SU-DHL-6 (cell line): ENCODE data around the gene CPSF4L.

Experiments used
- H2AFZ ChIP-seq: fragments of 200-600 bp; sonication (generic); 2 replicates; pipeline ENCODE4 v1.6.1; 2014; ENCODE audit warnings: low read depth, mild to moderate bottlenecking, moderate library complexity, mixed read lengths, antibody characterized with exemption, low read length; ENCODE audit not compliant: severe bottlenecking
- H3F3A ChIP-seq: fragments of 200-600 bp; shearing (Covaris generic); 2 replicates; pipeline ENCODE4 v1.6.0; 2016; ENCODE audit warnings: antibody characterized with exemption, mild to moderate bottlenecking; ENCODE audit not compliant: insufficient read depth
- H3K27ac ChIP-seq: fragments of 200-600 bp; sonication (generic); 2 replicates; pipeline ENCODE4 v1.5.1; 2016; ENCODE audit warnings: low read depth, mild to moderate bottlenecking, low read length, moderate library complexity, mixed read lengths
- H3K27me3 ChIP-seq: fragments of 200-600 bp; sonication (generic), shearing (Covaris generic); 2 replicates; pipeline ENCODE4 v1.6.0; 2014; ENCODE audit warnings: mild to moderate bottlenecking, low read length
- H3K36me3 ChIP-seq: fragments of 200-600 bp; sonication (generic); 2 replicates; pipeline ENCODE4 v1.6.1; 2014; ENCODE audit warnings: mild to moderate bottlenecking, low read length, mixed read lengths
- H3K4me2 ChIP-seq: fragments of 300-600, 200-600 bp; shearing (Covaris generic), sonication (generic); 2 replicates; pipeline ENCODE4 v1.6.0; 2014; ENCODE audit warnings: low read length, low read depth, mild to moderate bottlenecking; ENCODE audit not compliant: poor library complexity, severe bottlenecking
- H3K4me3 ChIP-seq: fragments of 200-600 bp; sonication (generic); 2 replicates; pipeline ENCODE4 v1.5.1; 2014; ENCODE audit warnings: antibody characterized with exemption, low read length, mild to moderate bottlenecking, mixed read lengths; ENCODE audit not compliant: insufficient read depth, poor library complexity, severe bottlenecking
- H3K79me2 ChIP-seq: fragments of 200-600 bp; sonication (generic); 2 replicates; pipeline ENCODE4 v1.6.1; 2014; ENCODE audit warnings: mild to moderate bottlenecking, low read length, moderate library complexity; ENCODE audit not compliant: insufficient read depth
- H3K9ac ChIP-seq: fragments of 200-600 bp; sonication (generic); 2 replicates; pipeline ENCODE4 v1.7.0; 2014; ENCODE audit warnings: mild to moderate bottlenecking, low read length
- H3K9me2 ChIP-seq: fragments of 200-600 bp; sonication (generic); replicated peaks from 2 replicates; pipeline ENCODE4 v1.6.1; 2014; ENCODE audit warnings: low read length; ENCODE audit not compliant: insufficient read depth
- H3K9me3 ChIP-seq: fragments of 200-600 bp; sonication (generic); 2 replicates; pipeline ENCODE4 v1.6.1; 2014; ENCODE audit warnings: low read length, mixed read lengths; ENCODE audit not compliant: insufficient read depth
- H4K20me1 ChIP-seq: fragments of 200-600 bp; sonication (generic); 2 replicates; pipeline ENCODE4 v1.6.1; 2014; ENCODE audit warnings: low read depth, mild to moderate bottlenecking, antibody characterized with exemption, low read length, moderate library complexity, mixed read lengths
- EZH2phosphoT487 ChIP-seq: fragments of 200-600 bp; sonication (generic), shearing (Covaris generic); conservative IDR thresholded peaks from 2 replicates; pipeline ENCODE4 v1.6.1; 2018; ENCODE audit warnings: mild to moderate bottlenecking, antibody characterized with exemption, low read length, moderate library complexity, mixed read lengths
- TF ChIP-seq, protein P1 (sequence below): fragments of 200-600 bp; sonication (generic); IDR thresholded peaks from one replicate; pipeline ENCODE4 v1.5.1; 2017; ENCODE audit warnings: antibody characterized with exemption, mild to moderate bottlenecking, low read length, moderate library complexity; ENCODE audit not compliant: insufficient read depth, poor library complexity, severe bottlenecking

Gene CPSF4L

GRCh38 chr17:73288534-73289302 is 27.0 kb upstream of the CPSF4L start:
- H2AFZ ChIP-seq, result no peak overlapping the region
- H3K9me3 ChIP-seq, result no peaks in the 10 kb centered on the region
- H3K4me3 ChIP-seq, result no peak overlapping the region
- H3K9me2 ChIP-seq, result no peaks in the 10 kb centered on the region
- no peaks in the 10 kb centered on the region for H4K20me1 ChIP-seq
- H3K27me3 ChIP-seq, result no peaks in the 10 kb centered on the region
- no peak overlapping the region for H3K9ac ChIP-seq
- no peak overlapping the region for H3K27ac ChIP-seq
- H3K36me3 ChIP-seq, result no peaks in the 10 kb centered on the region
- H3K4me2 ChIP-seq, result no peak overlapping the region
- H3K79me2 ChIP-seq, result no peaks in the 10 kb centered on the region
- H3F3A ChIP-seq, result no peaks in the 10 kb centered on the region
- no peak for TF ChIP-seq EZH2phosphoT487
- TF ChIP-seq, protein P1, sequence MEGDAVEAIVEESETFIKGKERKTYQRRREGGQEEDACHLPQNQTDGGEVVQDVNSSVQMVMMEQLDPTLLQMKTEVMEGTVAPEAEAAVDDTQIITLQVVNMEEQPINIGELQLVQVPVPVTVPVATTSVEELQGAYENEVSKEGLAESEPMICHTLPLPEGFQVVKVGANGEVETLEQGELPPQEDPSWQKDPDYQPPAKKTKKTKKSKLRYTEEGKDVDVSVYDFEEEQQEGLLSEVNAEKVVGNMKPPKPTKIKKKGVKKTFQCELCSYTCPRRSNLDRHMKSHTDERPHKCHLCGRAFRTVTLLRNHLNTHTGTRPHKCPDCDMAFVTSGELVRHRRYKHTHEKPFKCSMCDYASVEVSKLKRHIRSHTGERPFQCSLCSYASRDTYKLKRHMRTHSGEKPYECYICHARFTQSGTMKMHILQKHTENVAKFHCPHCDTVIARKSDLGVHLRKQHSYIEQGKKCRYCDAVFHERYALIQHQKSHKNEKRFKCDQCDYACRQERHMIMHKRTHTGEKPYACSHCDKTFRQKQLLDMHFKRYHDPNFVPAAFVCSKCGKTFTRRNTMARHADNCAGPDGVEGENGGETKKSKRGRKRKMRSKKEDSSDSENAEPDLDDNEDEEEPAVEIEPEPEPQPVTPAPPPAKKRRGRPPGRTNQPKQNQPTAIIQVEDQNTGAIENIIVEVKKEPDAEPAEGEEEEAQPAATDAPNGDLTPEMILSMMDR, result no peak

GRCh38 chr17:73286863-73287296 is 25.2 kb upstream of the CPSF4L start:
- no peak for TF ChIP-seq EZH2phosphoT487
- H3F3A ChIP-seq, result no peaks in the 10 kb centered on the region
- H3K9me3 ChIP-seq, result no peaks in the 10 kb centered on the region
- no peaks in the 10 kb centered on the region for H3K9me2 ChIP-seq
- H3K79me2 ChIP-seq, result no peaks in the 10 kb centered on the region
- H2AFZ ChIP-seq, result no peak overlapping the region
- H3K36me3 ChIP-seq, result no peaks in the 10 kb centered on the region
- H3K27ac ChIP-seq, result no peak overlapping the region
- H3K4me3 ChIP-seq, result no peak overlapping the region
- no peak overlapping the region for H3K9ac ChIP-seq
- H3K4me2 ChIP-seq, result no peak overlapping the region
- no peaks in the 10 kb centered on the region for H3K27me3 ChIP-seq
- H4K20me1 ChIP-seq, result no peaks in the 10 kb centered on the region

GRCh38 chr17:73285916-73286862 is 24.5 kb upstream of the CPSF4L start:
- H3K9ac ChIP-seq, result no peak overlapping the region
- H3K9me3 ChIP-seq, result no peaks in the 10 kb centered on the region
- no peaks in the 10 kb centered on the region for H3F3A ChIP-seq
- H2AFZ ChIP-seq, result no peak overlapping the region
- no peaks in the 10 kb centered on the region for H4K20me1 ChIP-seq
- no peak overlapping the region for H3K4me2 ChIP-seq
- H3K27me3 ChIP-seq, result no peaks in the 10 kb centered on the region
- H3K4me3 ChIP-seq, result no peak overlapping the region
- no peak overlapping the region for H3K27ac ChIP-seq
- no peaks in the 10 kb centered on the region for H3K9me2 ChIP-seq
- H3K36me3 ChIP-seq, result no peaks in the 10 kb centered on the region
- no peaks in the 10 kb centered on the region for H3K79me2 ChIP-seq
- TF ChIP-seq, protein P1, result no peak
- no peak for TF ChIP-seq EZH2phosphoT487
